K562 (cell line): ENCODE results near the gene SMIM10L1.

Source experiments
- EZH2 ChIP-seq: IDR thresholded peaks from 2 replicates; pipeline ENCODE4 v1.6.1; 2012; ENCODE audit warnings: low read depth, mild to moderate bottlenecking, inconsistent platforms, low read length, borderline replicate concordance
- TOE1 ChIP-seq, 2 experiments: fragments of 450-650 bp in 1 of 2; sonication (generic) in 1 of 2; formaldehyde crosslinking in 1 of 2; IDR thresholded peaks; 2 replicates each; pipeline versions ENCODE4 v1.7.1 to v1.8.0; 2016 to 2022; ENCODE audit warnings: borderline replicate concordance in 2 of 2, mild to moderate bottlenecking in 2 of 2, antibody characterized with exemption in 1 of 2, inconsistent platforms in 1 of 2, low read depth in 1 of 2, missing genetic modification reagents in 1 of 2, moderate library complexity in 1 of 2
- ZZZ3 ChIP-seq: fragments of 450-650 bp; IDR thresholded peaks from 2 replicates; pipeline ENCODE4 v1.6.1; 2016; ENCODE audit warnings: antibody characterized with exemption, mild to moderate bottlenecking, moderate library complexity
- TF ChIP-seq, protein P1 (sequence below): sonication (generic); formaldehyde crosslinking; IDR thresholded peaks from 2 replicates; pipeline ENCODE4 v1.8.1; 2023; ENCODE audit warnings: mild to moderate bottlenecking, missing genetic modification reagents
- TF ChIP-seq, protein P2 (sequence below), 3 experiments: IDR thresholded peaks in 2 of 3; conservative IDR thresholded peaks in 1 of 3; 2 replicates each; pipeline ENCODE4 v1.5.1; 2011 to 2012; ENCODE audit warnings: low read length in 3 of 3, mild to moderate bottlenecking in 3 of 3, control low read depth in 2 of 3, improper control_type of control experiment in 1 of 3, inconsistent platforms in 1 of 3, low read depth in 1 of 3, mixed read lengths in 1 of 3, moderate library complexity in 1 of 3; ENCODE audit not compliant: insufficient read depth in 2 of 3

- TF ChIP-seq ZZZ3, result no peak
- TF ChIP-seq TOE1 (IDR thresholded peaks at IDR 0.05; ENCODE audit: borderline replicate concordance), result no peak
- no peak for TF ChIP-seq TOE1 (CRISPR knock-in tag; IDR thresholded peaks at IDR 0.05; ENCODE audit: borderline replicate concordance, low read depth)
- no peak for TF ChIP-seq EZH2
- TF ChIP-seq, protein P1, sequence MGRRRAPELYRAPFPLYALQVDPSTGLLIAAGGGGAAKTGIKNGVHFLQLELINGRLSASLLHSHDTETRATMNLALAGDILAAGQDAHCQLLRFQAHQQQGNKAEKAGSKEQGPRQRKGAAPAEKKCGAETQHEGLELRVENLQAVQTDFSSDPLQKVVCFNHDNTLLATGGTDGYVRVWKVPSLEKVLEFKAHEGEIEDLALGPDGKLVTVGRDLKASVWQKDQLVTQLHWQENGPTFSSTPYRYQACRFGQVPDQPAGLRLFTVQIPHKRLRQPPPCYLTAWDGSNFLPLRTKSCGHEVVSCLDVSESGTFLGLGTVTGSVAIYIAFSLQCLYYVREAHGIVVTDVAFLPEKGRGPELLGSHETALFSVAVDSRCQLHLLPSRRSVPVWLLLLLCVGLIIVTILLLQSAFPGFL, result no peak
- TF ChIP-seq, protein P2, sequence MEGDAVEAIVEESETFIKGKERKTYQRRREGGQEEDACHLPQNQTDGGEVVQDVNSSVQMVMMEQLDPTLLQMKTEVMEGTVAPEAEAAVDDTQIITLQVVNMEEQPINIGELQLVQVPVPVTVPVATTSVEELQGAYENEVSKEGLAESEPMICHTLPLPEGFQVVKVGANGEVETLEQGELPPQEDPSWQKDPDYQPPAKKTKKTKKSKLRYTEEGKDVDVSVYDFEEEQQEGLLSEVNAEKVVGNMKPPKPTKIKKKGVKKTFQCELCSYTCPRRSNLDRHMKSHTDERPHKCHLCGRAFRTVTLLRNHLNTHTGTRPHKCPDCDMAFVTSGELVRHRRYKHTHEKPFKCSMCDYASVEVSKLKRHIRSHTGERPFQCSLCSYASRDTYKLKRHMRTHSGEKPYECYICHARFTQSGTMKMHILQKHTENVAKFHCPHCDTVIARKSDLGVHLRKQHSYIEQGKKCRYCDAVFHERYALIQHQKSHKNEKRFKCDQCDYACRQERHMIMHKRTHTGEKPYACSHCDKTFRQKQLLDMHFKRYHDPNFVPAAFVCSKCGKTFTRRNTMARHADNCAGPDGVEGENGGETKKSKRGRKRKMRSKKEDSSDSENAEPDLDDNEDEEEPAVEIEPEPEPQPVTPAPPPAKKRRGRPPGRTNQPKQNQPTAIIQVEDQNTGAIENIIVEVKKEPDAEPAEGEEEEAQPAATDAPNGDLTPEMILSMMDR (IDR thresholded peaks at IDR 0.05 in 2 of 3, conservative IDR thresholded peaks at IDR 0.05 in 1 of 3; ENCODE audit: insufficient read depth in 2 of 3, low read depth in 1 of 3, low read length in 3 of 3), result no peak
Observed at GRCh38 chr12:11202811-11203210, 31.8 kb downstream of the SMIM10L1 start.
